HS-5 (cell line): ENCODE results near the gene SLC7A1.

Experiments
- DNase-seq: peaks from one replicate; pipeline ENCODE4 v3.0.0-alpha.2; 2012; ENCODE audit warnings: low read depth

The SLC7A1 gene

GRCh38 chr13:29530901-29531300, 64.6 kb downstream of the SLC7A1 start:
- DNase-seq: no peak

GRCh38 chr13:29529754-29530153, 65.7 kb downstream of the SLC7A1 start:
- no peak for DNase-seq

GRCh38 chr13:29527916-29528315, 67.6 kb downstream of the SLC7A1 start:
- no peak for DNase-seq

- no peak for DNase-seq
Observed at GRCh38 chr13:29527511-29527910, 68.0 kb downstream of the SLC7A1 start.

- DNase-seq: no peak
Observed at GRCh38 chr13:29526741-29527140, 68.7 kb downstream of the SLC7A1 start.

- DNase-seq: no peak
Observed at GRCh38 chr13:29525757-29526156, 69.7 kb downstream of the SLC7A1 start.

GRCh38 chr13:29524641-29525040, 70.8 kb downstream of the SLC7A1 start:
- DNase-seq: no peak

GRCh38 chr13:29524176-29524575, 71.3 kb downstream of the SLC7A1 start:
- no peak for DNase-seq

- no peak for DNase-seq
Observed at GRCh38 chr13:29523199-29523961, 72.1 kb downstream of the SLC7A1 start.

GRCh38 chr13:29522044-29522685, 73.3 kb downstream of the SLC7A1 start:
- DNase-seq: peak; percentile 86

- no peak for DNase-seq
Observed at GRCh38 chr13:29521336-29521735, 74.2 kb downstream of the SLC7A1 start.

GRCh38 chr13:29520671-29521070, 74.8 kb downstream of the SLC7A1 start:
- DNase-seq: peak; percentile 47

- no peak for DNase-seq
Observed at GRCh38 chr13:29519921-29520320, 75.6 kb downstream of the SLC7A1 start.

- DNase-seq: no peak
Observed at GRCh38 chr13:29516880-29517279, 78.6 kb downstream of the SLC7A1 start.

- no peak for DNase-seq
Observed at GRCh38 chr13:29516012-29516411, 79.5 kb downstream of the SLC7A1 start.

- no peak for DNase-seq
Observed at GRCh38 chr13:29515372-29515771, 80.1 kb downstream of the SLC7A1 start.

GRCh38 chr13:29514720-29515310, 80.7 kb downstream of the SLC7A1 start:
- DNase-seq: no peak

- DNase-seq: no peak
Observed at GRCh38 chr13:29513981-29514719, 81.3 kb downstream of the SLC7A1 start.

GRCh38 chr13:29513002-29513980, 82.2 kb downstream of the SLC7A1 start:
- DNase-seq: no peak

GRCh38 chr13:29511980-29512379, 83.5 kb downstream of the SLC7A1 start:
- no peak for DNase-seq

GRCh38 chr13:29511106-29511796, 84.2 kb downstream of the SLC7A1 start:
- no peak for DNase-seq
